GM12878 (cell line): ENCODE data around the gene TPCN1. TPM values are rescaled to one million over a fixed set of nuclear protein-coding genes. Genes with fewer than 3 reads are reported as not detected.

Experiments used
- ATAC-seq: fragments of 200-7000 bp; cut with Tn5 transposase; 3 replicates; pipeline ENCODE4 v1.9.1; 2020; ENCODE audit warnings: mild to moderate bottlenecking, moderate library complexity
- BruUV-seq: library from RNA; stranded (reverse); fragments of 400-500 nt; replicated peaks from 2 replicates; lab custom pipeline; 2021; lab: Mats Ljungman, UMichigan
- CTCF ChIA-PET: fragments of 300-600 bp; sonication (Branson Sonifier 250); formaldehyde crosslinking; extraction: SDS; loops from one replicate; lab custom pipeline; 2021; ENCODE audit warnings: inconsistent platforms; lab: Yijun Ruan, JAX
- POLR2A ChIA-PET: fragments of 350-600 bp; formaldehyde crosslinking; extraction: SDS; loops from one replicate; lab custom pipeline; 2021; ENCODE audit warnings: inconsistent platforms; lab: Charles Lee
- RAD21 ChIA-PET: fragments of 300-600 bp; sonication (Branson Sonifier 250); formaldehyde crosslinking; loops from one replicate; lab custom pipeline; 2023; ENCODE audit warnings: antibody characterized with exemption; ENCODE audit not compliant: unreplicated experiment; lab: Charles Lee
- SMC1A ChIA-PET: fragments of 300-600 bp; sonication (Branson Sonifier 250); formaldehyde crosslinking; loops from one replicate; lab custom pipeline; 2023; ENCODE audit not compliant: unreplicated experiment, uncharacterized antibody; lab: Charles Lee
- DNase-seq: peaks from one replicate; pipeline ENCODE4 v3.0.0-alpha.2; 2011; ENCODE audit warnings: low read depth, low spot score
- FAIRE-seq: peaks from 3 replicates; lab custom pipeline; 2011; peaks lifted over from hg19 to GRCh38; lab: Jason Lieb, UNC
- H2AFZ ChIP-seq: 2 replicates; pipeline ENCODE4 v1.6.0; 2011; ENCODE audit warnings: low read depth, low read length, control low read depth; ENCODE audit not compliant: control insufficient read depth
- H3K27ac ChIP-seq: 2 replicates; pipeline ENCODE4 v1.5.1; 2011; ENCODE audit warnings: control low read depth; ENCODE audit not compliant: control insufficient read depth, insufficient read depth
- H3K27me3 ChIP-seq, 2 experiments: replicated peaks in 1 of 2; 2 replicates each; pipeline versions ENCODE4 v1.6.0 to v1.6.1; 2011; ENCODE audit warnings: low read length in 1 of 2; ENCODE audit not compliant: control insufficient read depth in 2 of 2, insufficient read depth in 2 of 2
- H3K36me3 ChIP-seq, 2 experiments: 2 replicates each; pipeline ENCODE4 v1.5.1; 2011; ENCODE audit warnings: low read length in 1 of 2; ENCODE audit not compliant: control insufficient read depth in 2 of 2, insufficient read depth in 2 of 2
- H3K4me1 ChIP-seq: 2 replicates; pipeline ENCODE4 v1.6.1; 2011; ENCODE audit warnings: mild to moderate bottlenecking, low read length, moderate library complexity, mixed read lengths; ENCODE audit not compliant: control insufficient read depth, insufficient read depth
- H3K4me2 ChIP-seq: 2 replicates; pipeline ENCODE4 v1.6.0; 2011; ENCODE audit warnings: control low read depth; ENCODE audit not compliant: control insufficient read depth, insufficient read depth
- H3K4me3 ChIP-seq: fragments of 200-600 bp; sonication (generic); 2 replicates; pipeline ENCODE4 v1.5.1; 2016
- H3K79me2 ChIP-seq: 2 replicates; pipeline ENCODE4 v1.6.0; 2011; ENCODE audit warnings: low read length; ENCODE audit not compliant: control insufficient read depth, insufficient read depth
- H3K9ac ChIP-seq: 2 replicates; pipeline ENCODE4 v1.8.0; 2011; ENCODE audit warnings: low read length, control low read depth, mixed read lengths; ENCODE audit not compliant: control insufficient read depth, insufficient read depth
- H3K9me3 ChIP-seq: replicated peaks from 3 replicates; pipeline ENCODE4 v1.5.1; 2011; ENCODE audit warnings: mild to moderate bottlenecking, low read length; ENCODE audit not compliant: control insufficient read depth, insufficient read depth
- H4K20me1 ChIP-seq: 2 replicates; pipeline ENCODE4 v1.6.0; 2011; ENCODE audit not compliant: control insufficient read depth, insufficient read depth
- EGR1 ChIP-seq, 2 experiments: IDR thresholded peaks; 1 replicate in 1 of 2; 2 replicates in 1 of 2; pipeline ENCODE4 v1.6.1; 2011 to 2012; ENCODE audit warnings: low read depth in 2 of 2, low read length in 2 of 2, borderline replicate concordance in 1 of 2, mild to moderate bottlenecking in 1 of 2, moderate library complexity in 1 of 2
- GATAD2B ChIP-seq: fragments of 450-650 bp; conservative IDR thresholded peaks from 2 replicates; pipeline ENCODE4 v1.6.1; 2017; ENCODE audit warnings: low read depth, mild to moderate bottlenecking, moderate library complexity
- KAT2A ChIP-seq: conservative IDR thresholded peaks from 2 replicates; pipeline ENCODE4 v1.6.1; 2011; ENCODE audit warnings: low read depth, low read length; ENCODE audit not compliant: control insufficient read depth
- PBX3 ChIP-seq: IDR thresholded peaks from 2 replicates; pipeline ENCODE4 v1.6.1; 2011; ENCODE audit warnings: mild to moderate bottlenecking, low read depth, low read length, moderate library complexity; ENCODE audit not compliant: insufficient replicate concordance
- POLR2AphosphoS2 ChIP-seq: IDR thresholded peaks from 2 replicates; pipeline ENCODE4 v1.6.1; 2011; ENCODE audit warnings: low read depth, mild to moderate bottlenecking, low read length, improper control_type of control experiment, moderate library complexity
- SMAD1 ChIP-seq: fragments of 450-650 bp; IDR thresholded peaks from 2 replicates; pipeline ENCODE4 v1.6.1; 2018; ENCODE audit warnings: mild to moderate bottlenecking, low read depth; ENCODE audit not compliant: partially characterized antibody
- SPI1 ChIP-seq: IDR thresholded peaks from 2 replicates; pipeline ENCODE4 v1.6.1; 2011; ENCODE audit warnings: low read depth, mild to moderate bottlenecking, low read length, moderate library complexity, borderline replicate concordance; ENCODE audit not compliant: insufficient read depth
- TAF1 ChIP-seq: IDR thresholded peaks from 2 replicates; pipeline ENCODE4 v1.6.1; 2011; ENCODE audit warnings: mild to moderate bottlenecking, low read depth, low read length, borderline replicate concordance
- WRNIP1 ChIP-seq: IDR thresholded peaks from 2 replicates; pipeline ENCODE4 v1.6.1; 2011; ENCODE audit warnings: low read depth, low read length, improper control_type of control experiment, borderline replicate concordance
- WGBS: methylation state at CpG from one replicate; pipeline ENCODE4 v1.1.6; 2016; ENCODE audit warnings: low lambda C conversion rate; ENCODE audit not compliant: insufficient replicate concordance, insufficient coverage; ENCODE audit errors: missing lambda C conversion rate; 5-methylcytosine and 5-hydroxymethylcytosine counted together
- in situ Hi-C: fragments of 300-500 bp; cut with MboI; formaldehyde crosslinking; loops from 9 replicates; pipeline ENCODE4 v1.14.3; 2018; ENCODE audit warnings: mixed read lengths
- intact Hi-C: fragments of 100-400 bp; cut with micrococcal nuclease; formaldehyde crosslinking; loops from one replicate; pipeline ENCODE4 v1.14.2; 2022; ENCODE audit not compliant: unreplicated experiment
- polyA plus RNA-seq, 11 experiments: library from polyadenylated mRNA; depleted of rRNA in 4 of 11; unstranded in 6 of 11; stranded (reverse) in 5 of 11; fragments of >200 nt; fragmentation: Nextera tagmentation in 4 of 11; fragmentation: Illumina TruSeq in 1 of 11; extraction: Ambion mirVana in 4 of 11; extraction: Trizol in 1 of 11; gene quantifications; 1 replicate in 1 of 11; 2 replicates in 10 of 11; pipeline versions ENCODE4 v1.2.1 to v1.2.3, GENCODE V29; 2011 to 2016; ENCODE audit warnings: inconsistent platforms in 2 of 11, missing spikeins in 2 of 11, low read depth in 1 of 11
- total RNA-seq, 4 experiments: library from RNA; depleted of rRNA in 3 of 4; stranded (reverse); fragments of >200 nt in 3 of 4; fragmentation: Illumina TruSeq in 1 of 4; extraction: Trizol in 1 of 4; gene quantifications; 2 replicates each; pipeline versions ENCODE4 v1.2.1 to v1.2.3, GENCODE V29; 2013 to 2021
- TF ChIP-seq, protein P1 (sequence below): IDR thresholded peaks from 2 replicates; pipeline ENCODE4 v1.6.1; 2012; ENCODE audit warnings: low read length, inconsistent platforms
- TF ChIP-seq, protein P2 (sequence below): fragments of 450-650 bp; IDR thresholded peaks from 2 replicates; pipeline ENCODE4 v1.6.1; 2017; ENCODE audit warnings: low read depth, mild to moderate bottlenecking, moderate library complexity
- TF ChIP-seq, protein P3 (sequence below): fragments of 450-650 bp; IDR thresholded peaks from 2 replicates; pipeline ENCODE4 v1.6.1; 2018; ENCODE audit warnings: mild to moderate bottlenecking, low read depth, moderate library complexity; ENCODE audit not compliant: partially characterized antibody

Gene TPCN1
- total and polyA plus RNA-seq, 10 of the 15 experiments (the other 5 are each of a cell fraction or from before 2014, with no cell fraction given): 0.79 to 30.9 (median 19.4) TPM

DNA sequence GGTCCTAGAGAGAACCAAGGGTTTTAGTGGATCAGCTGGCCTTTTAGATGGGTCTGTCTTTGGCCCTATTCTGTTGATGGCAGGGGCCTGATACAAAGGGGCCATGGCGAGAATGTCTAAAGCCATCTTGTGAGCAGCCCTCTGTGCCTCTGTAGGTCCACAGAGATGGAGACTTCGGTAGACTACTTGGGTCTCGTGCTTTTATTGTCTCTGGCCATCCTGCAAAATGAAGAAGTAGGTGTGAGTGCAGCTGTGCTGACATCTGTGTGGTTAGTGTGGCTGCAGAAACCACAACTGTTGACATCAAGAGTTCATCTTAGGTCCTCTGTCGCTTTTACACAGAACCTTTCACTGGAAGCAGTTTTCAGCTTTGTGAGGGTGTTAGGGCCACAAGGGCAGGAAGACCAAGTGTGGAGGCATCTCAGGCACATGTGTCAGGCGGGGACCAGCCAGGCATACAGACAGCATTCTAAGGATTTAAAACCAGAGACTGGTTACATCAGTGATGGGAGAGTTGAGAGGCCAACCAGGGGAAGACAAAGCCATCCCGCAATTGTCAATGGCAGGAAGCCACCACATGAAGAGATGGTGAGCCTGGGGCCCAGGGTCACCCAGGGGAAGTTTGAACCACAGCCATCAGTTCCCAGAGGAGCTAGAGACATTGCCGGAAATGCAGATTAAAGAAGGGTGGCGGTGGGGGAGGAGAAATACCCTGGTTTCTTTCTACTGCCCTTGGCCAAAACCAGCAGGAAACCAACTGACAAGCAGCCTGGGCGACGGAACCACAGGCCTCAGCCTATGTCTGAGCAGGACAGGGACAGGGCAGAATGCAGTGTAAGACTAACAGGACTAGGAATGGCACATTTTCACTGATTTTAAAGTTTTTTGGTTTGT lies 13.0 kb upstream of the TPCN1 start:
- no peaks in the 10 kb centered on the region for H3K79me2 ChIP-seq
- SMC1A ChIA-PET: interaction anchor here (0.7 to 11.1 kb wide), 6 partner anchors 9 to 22 kb away, joined by 3 to 237 read pairs (median 3); partner anchors contain the start of genes DDX54, RITA1 and TPCN1
- CTCF ChIA-PET: interaction anchor here (0.6 to 2.4 kb wide), 6 partner anchors 9 to 25 kb away, joined by 3 to 10 read pairs (median 3); partner anchors contain the start of gene TPCN1
- peak overlapping the region; percentile 84 for H3K27ac ChIP-seq
- FAIRE-seq (peak; percentile 88), DNase-seq (peak; percentile 99), ATAC-seq (peak; percentile 84)
- H3K9ac ChIP-seq: peak overlapping the region; percentile 48
- BruUV-seq: TSS peak; percentile 83
- POLR2A ChIA-PET: interaction anchor here (0.6 to 7.2 kb wide), 7 partner anchors 9 to 28 kb away, joined by 3 to 108 read pairs (median 6); partner anchors contain the start of gene TPCN1
- H4K20me1 ChIP-seq: no peaks in the 10 kb centered on the region
- no peaks in the 10 kb centered on the region for H3K27me3 ChIP-seq
- under 1% methylated on average over 10 of the region's 10 CpGs for WGBS
- H3K4me1 ChIP-seq: peaks cover 54% of the 10 kb centered on the region
- intact Hi-C loops (loop anchor here (1.0 to 2.0 kb wide), 3 partner anchors 13 to 21 kb away; partner anchors contain the start of gene TPCN1), in situ Hi-C loops (loop anchor here (25.0 kb wide), 1 partner anchor 1771 kb away; no protein-coding TSS in a partner anchor)
- H3K36me3 ChIP-seq: no peaks in the 10 kb centered on the region
- H2AFZ ChIP-seq: peak overlapping the region; percentile 53
- RAD21 ChIA-PET: interaction anchor here (0.6 to 5.4 kb wide), 12 partner anchors 9 to 121 kb away, joined by 3 to 51 read pairs (median 4); partner anchors contain the start of gene TPCN1
- H3K4me2 ChIP-seq: peak overlapping the region; percentile 91
- peak overlapping the region; percentile 16; the same call in 1 of the 2 replicates for H3K4me3 ChIP-seq
- H3K9me3 ChIP-seq: no peaks in the 10 kb centered on the region
- TF ChIP-seq TAF1 (peak; percentile 45; the same call in 1 of the 2 replicates), SMAD1 (peak; percentile 15), SPI1 (peak; percentile 67), PBX3 (peak; percentile 63), EGR1 (IDR thresholded peaks at IDR 0.05; ENCODE audit: borderline replicate concordance in 1 of 2, low read depth in 2 of 2, low read length in 2 of 2) (peak in 1 of 2 experiments; percentile 50; a peak in 2 of 3 replicates), WRNIP1 (no peak; the same call in 1 of the 2 replicates), GATAD2B (peak; percentile 91; the same call in 1 of the 2 replicates), KAT2A (no peak), POLR2AphosphoS2 (no peak; the same call in 1 of the 2 replicates)
- TF ChIP-seq, protein P1, sequence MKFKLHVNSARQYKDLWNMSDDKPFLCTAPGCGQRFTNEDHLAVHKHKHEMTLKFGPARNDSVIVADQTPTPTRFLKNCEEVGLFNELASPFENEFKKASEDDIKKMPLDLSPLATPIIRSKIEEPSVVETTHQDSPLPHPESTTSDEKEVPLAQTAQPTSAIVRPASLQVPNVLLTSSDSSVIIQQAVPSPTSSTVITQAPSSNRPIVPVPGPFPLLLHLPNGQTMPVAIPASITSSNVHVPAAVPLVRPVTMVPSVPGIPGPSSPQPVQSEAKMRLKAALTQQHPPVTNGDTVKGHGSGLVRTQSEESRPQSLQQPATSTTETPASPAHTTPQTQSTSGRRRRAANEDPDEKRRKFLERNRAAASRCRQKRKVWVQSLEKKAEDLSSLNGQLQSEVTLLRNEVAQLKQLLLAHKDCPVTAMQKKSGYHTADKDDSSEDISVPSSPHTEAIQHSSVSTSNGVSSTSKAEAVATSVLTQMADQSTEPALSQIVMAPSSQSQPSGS: peak; percentile 90
- TF ChIP-seq, protein P2, sequence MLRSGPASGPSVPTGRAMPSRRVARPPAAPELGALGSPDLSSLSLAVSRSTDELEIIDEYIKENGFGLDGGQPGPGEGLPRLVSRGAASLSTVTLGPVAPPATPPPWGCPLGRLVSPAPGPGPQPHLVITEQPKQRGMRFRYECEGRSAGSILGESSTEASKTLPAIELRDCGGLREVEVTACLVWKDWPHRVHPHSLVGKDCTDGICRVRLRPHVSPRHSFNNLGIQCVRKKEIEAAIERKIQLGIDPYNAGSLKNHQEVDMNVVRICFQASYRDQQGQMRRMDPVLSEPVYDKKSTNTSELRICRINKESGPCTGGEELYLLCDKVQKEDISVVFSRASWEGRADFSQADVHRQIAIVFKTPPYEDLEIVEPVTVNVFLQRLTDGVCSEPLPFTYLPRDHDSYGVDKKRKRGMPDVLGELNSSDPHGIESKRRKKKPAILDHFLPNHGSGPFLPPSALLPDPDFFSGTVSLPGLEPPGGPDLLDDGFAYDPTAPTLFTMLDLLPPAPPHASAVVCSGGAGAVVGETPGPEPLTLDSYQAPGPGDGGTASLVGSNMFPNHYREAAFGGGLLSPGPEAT: peak; percentile 97
- TF ChIP-seq, protein P3, sequence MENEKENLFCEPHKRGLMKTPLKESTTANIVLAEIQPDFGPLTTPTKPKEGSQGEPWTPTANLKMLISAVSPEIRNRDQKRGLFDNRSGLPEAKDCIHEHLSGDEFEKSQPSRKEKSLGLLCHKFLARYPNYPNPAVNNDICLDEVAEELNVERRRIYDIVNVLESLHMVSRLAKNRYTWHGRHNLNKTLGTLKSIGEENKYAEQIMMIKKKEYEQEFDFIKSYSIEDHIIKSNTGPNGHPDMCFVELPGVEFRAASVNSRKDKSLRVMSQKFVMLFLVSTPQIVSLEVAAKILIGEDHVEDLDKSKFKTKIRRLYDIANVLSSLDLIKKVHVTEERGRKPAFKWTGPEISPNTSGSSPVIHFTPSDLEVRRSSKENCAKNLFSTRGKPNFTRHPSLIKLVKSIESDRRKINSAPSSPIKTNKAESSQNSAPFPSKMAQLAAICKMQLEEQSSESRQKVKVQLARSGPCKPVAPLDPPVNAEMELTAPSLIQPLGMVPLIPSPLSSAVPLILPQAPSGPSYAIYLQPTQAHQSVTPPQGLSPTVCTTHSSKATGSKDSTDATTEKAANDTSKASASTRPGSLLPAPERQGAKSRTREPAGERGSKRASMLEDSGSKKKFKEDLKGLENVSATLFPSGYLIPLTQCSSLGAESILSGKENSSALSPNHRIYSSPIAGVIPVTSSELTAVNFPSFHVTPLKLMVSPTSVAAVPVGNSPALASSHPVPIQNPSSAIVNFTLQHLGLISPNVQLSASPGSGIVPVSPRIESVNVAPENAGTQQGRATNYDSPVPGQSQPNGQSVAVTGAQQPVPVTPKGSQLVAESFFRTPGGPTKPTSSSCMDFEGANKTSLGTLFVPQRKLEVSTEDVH: no peak
